Measurements from ENCODE around the gene ACOT9. TPM values are rescaled to one million over a fixed set of nuclear protein-coding genes. Genes with fewer than 3 reads are reported as not detected.

The ACOT9 gene
- total and polyA plus RNA-seq, 9 donors = 23.0 to 43.3 (median 28.3) TPM

DNA sequence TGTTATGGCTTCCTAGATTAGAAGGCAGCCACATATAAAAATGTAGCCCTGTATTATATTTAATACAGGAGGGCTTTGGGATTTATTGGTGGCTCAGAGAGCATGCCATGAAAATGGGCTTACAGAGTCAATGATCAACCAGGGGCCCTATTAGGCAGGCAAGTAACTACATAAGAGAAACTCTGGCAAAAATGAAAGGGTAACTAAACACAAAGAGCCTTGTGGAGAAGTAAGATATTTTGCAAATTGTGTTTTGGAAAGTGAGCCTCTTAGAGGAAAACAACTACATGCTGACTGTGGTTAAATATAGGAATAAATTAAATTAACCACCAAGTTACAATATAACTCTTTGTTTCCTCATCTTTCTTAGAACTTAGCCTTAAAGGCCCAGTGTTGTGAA is 45.4 kb upstream of the ACOT9 start:
- Histone ChIP-seq H3K27me3 (no peaks in the 10 kb centered on the region), H3K36me3 (no peaks in the 10 kb centered on the region), H3K9me3 (no peaks in the 10 kb centered on the region), H3K4me3 (no peak overlapping the region), H3K27ac (no peak overlapping the region), H3K4me1 (ENCODE audit: insufficient read depth) (peaks cover 2% of the 10 kb centered on the region)
- TF ChIP-seq EP300 (IDR thresholded peaks at IDR 0.05) (no peak), POLR2A (IDR thresholded peaks at IDR 0.05) (no peak)
- TF ChIP-seq, protein P1, sequence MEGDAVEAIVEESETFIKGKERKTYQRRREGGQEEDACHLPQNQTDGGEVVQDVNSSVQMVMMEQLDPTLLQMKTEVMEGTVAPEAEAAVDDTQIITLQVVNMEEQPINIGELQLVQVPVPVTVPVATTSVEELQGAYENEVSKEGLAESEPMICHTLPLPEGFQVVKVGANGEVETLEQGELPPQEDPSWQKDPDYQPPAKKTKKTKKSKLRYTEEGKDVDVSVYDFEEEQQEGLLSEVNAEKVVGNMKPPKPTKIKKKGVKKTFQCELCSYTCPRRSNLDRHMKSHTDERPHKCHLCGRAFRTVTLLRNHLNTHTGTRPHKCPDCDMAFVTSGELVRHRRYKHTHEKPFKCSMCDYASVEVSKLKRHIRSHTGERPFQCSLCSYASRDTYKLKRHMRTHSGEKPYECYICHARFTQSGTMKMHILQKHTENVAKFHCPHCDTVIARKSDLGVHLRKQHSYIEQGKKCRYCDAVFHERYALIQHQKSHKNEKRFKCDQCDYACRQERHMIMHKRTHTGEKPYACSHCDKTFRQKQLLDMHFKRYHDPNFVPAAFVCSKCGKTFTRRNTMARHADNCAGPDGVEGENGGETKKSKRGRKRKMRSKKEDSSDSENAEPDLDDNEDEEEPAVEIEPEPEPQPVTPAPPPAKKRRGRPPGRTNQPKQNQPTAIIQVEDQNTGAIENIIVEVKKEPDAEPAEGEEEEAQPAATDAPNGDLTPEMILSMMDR (IDR thresholded peaks at IDR 0.05) = no peak
- no peak for DNase-seq
- intact Hi-C loops (cut with DNase I) = loop anchor here in 1 of 4 donors (10.0 kb wide), 1 partner anchor 116 kb away; the partner anchor contains the start of genes APOO and CXorf58

DNA sequence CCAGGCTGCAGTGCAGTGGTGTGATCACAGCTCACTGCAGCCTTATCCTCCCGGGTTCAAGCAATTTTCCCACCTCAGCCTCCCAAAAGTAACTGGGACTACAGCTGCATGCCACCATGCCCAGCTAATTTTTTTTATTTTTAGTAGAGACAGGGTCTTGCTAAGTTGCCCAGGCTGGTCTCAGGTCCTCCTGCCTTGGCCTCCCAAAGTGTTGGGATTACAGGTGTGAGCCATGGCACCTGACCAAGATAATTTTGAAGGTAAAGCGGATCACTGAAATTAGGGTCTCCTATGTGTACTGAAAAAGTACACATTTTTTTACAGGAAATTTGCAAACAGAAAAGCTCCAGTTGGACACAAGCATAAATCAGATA is 44.7 kb upstream of the ACOT9 start:
- no peaks in the 10 kb centered on the region for H3K27me3 ChIP-seq
- WGBS, 3 donors = 76 to 88% (median 87%) methylated on average over 2 of the region's 2 CpGs
- no peak overlapping the region for H3K27ac ChIP-seq
- peaks cover 2% of the 10 kb centered on the region for H3K4me1 ChIP-seq (ENCODE audit: insufficient read depth)
- intact Hi-C loops (cut with DNase I) = loop anchor here in 1 of 4 donors (10.0 kb wide), 1 partner anchor 117 kb away; the partner anchor contains the start of genes APOO and CXorf58
- TF ChIP-seq EP300 (IDR thresholded peaks at IDR 0.05) (no peak), POLR2A (IDR thresholded peaks at IDR 0.05) (no peak)
- TF ChIP-seq, protein P1 (IDR thresholded peaks at IDR 0.05) = no peak
- H3K4me3 ChIP-seq = no peak overlapping the region
- no peaks in the 10 kb centered on the region for H3K36me3 ChIP-seq
- no peak for DNase-seq
- H3K9me3 ChIP-seq = no peaks in the 10 kb centered on the region

DNA sequence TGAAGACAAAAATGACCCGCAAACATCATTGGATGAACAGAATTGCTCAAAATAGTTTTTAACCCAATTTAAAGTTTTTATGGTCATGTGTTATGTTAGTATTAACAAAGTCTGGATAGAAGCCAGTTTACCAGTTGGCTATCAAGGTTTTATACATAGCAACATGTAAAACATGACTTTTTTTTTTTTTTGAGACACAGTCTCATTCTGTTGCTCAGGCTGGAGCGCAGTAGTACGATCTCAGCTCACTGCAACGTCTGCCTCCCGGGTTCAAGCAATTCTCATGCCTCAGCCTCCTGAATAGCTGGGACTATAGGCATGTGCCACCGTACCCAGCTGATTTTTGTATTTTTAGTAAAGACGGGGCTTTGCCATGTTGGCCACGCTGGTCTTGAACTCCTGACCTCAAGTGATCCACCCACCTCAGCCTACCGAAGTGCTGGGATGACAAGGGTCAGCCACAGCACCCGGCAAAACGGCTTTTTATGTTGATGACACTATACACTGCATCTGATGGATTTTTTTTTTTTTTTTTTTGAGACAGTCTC is 43.3 kb upstream of the ACOT9 start:
- Histone ChIP-seq H3K36me3 (no peaks in the 10 kb centered on the region), H3K9me3 (no peaks in the 10 kb centered on the region), H3K27me3 (no peaks in the 10 kb centered on the region), H3K4me1 (ENCODE audit: insufficient read depth) (peaks cover 2% of the 10 kb centered on the region), H3K27ac (no peak overlapping the region), H3K4me3 (no peak overlapping the region)
- WGBS, 3 donors = 72 to 78% (median 74%) methylated on average over 11 of the region's 11 CpGs
- TF ChIP-seq, protein P1 (IDR thresholded peaks at IDR 0.05) = no peak
- TF ChIP-seq POLR2A (IDR thresholded peaks at IDR 0.05) (no peak), EP300 (IDR thresholded peaks at IDR 0.05) (no peak)
- intact Hi-C loops (cut with DNase I) = loop anchor here in 1 of 4 donors (10.0 kb wide), 1 partner anchor 118 kb away; the partner anchor contains the start of genes APOO and CXorf58
- no peak for DNase-seq

DNA sequence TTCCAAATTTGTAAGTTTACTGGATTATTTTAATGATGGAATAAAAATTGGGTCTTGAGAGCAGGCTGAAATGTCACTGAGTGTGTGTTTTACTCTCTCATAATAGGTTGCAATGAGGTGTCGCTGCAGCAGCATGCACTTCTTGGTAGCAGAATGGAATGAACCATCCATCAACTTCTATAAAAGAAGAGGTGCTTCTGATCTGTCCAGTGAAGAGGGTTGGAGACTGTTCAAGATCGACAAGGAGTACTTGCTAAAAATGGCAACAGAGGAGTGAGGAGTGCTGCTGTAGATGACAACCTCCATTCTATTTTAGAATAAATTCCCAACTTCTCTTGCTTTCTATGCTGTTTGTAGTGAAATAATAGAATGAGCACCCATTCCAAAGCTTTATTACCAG is 42.5 kb upstream of the ACOT9 start:
- Histone ChIP-seq H3K9me3 (no peaks in the 10 kb centered on the region), H3K27me3 (no peaks in the 10 kb centered on the region), H3K36me3 (no peaks in the 10 kb centered on the region), H3K4me1 (ENCODE audit: insufficient read depth) (peaks cover 2% of the 10 kb centered on the region), H3K4me3 (no peak overlapping the region), H3K27ac (no peak overlapping the region)
- intact Hi-C loops (cut with DNase I) = loop anchor here in 1 of 4 donors (10.0 kb wide), 1 partner anchor 119 kb away; the partner anchor contains the start of genes APOO and CXorf58
- WGBS, 3 donors = 70 to 71% (median 71%) methylated on average over 2 of the region's 2 CpGs
- TF ChIP-seq, protein P1 (IDR thresholded peaks at IDR 0.05) = no peak
- no peak for TF ChIP-seq POLR2A (IDR thresholded peaks at IDR 0.05)
- TF ChIP-seq EP300 (IDR thresholded peaks at IDR 0.05) = no peak
- no peak for DNase-seq

Measured in ovary (tissue), 9 donors.